ENCODE measurements around the gene FASTKD3.

DNA sequence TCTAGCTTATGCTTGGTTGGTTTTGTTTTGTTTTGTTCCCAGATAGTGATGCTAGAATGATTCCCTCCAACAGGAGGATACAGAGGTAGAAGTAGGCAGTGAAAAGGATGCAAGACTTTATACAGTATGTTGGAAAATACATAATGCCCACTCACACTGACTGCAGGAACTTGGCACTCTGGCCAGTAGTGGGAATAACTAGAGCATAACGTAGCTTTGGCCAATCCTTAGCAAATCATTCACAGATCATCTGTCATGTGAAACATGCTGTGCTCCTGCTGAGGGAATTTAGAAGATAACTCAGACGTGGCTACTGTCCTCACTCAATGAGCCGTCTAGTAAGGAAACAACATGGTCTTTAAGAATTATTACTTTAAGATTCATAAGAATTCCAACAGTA, 31.4 kb downstream of the FASTKD3 start:
- TF ChIP-seq EZH2 (IDR thresholded peaks at IDR 0.05; ENCODE audit: insufficient read depth, low read length) = no peak
- TF ChIP-seq, protein P1, sequence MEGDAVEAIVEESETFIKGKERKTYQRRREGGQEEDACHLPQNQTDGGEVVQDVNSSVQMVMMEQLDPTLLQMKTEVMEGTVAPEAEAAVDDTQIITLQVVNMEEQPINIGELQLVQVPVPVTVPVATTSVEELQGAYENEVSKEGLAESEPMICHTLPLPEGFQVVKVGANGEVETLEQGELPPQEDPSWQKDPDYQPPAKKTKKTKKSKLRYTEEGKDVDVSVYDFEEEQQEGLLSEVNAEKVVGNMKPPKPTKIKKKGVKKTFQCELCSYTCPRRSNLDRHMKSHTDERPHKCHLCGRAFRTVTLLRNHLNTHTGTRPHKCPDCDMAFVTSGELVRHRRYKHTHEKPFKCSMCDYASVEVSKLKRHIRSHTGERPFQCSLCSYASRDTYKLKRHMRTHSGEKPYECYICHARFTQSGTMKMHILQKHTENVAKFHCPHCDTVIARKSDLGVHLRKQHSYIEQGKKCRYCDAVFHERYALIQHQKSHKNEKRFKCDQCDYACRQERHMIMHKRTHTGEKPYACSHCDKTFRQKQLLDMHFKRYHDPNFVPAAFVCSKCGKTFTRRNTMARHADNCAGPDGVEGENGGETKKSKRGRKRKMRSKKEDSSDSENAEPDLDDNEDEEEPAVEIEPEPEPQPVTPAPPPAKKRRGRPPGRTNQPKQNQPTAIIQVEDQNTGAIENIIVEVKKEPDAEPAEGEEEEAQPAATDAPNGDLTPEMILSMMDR (IDR thresholded peaks at IDR 0.05; ENCODE audit: insufficient read depth, low read depth, low read length) = no peak
